ENCODE results near the gene ECHS1. TPM values are rescaled to one million over a fixed set of nuclear protein-coding genes. Genes with fewer than 3 reads are reported as not detected.

Gene ECHS1
- total and polyA plus RNA-seq, 9 of the 15 experiments (the other 6 are each of a cell fraction or from before 2014, with no cell fraction given) = 16.6 to 100 (median 68.1) TPM

GRCh38 chr10:133411523-133412380 lies 38.6 kb upstream of the ECHS1 start:
- in situ Hi-C loops (cut with MboI) = no loop called here
- H3K9me3 ChIP-seq (replicated peaks; ENCODE audit: control insufficient read depth, insufficient read depth, low read depth, low read length) = peaks cover 7% of the 10 kb centered on the region; the same call in 1 of the 2 replicates
- no peaks in the 10 kb centered on the region for H4K20me1 ChIP-seq (replicated peaks; ENCODE audit: control insufficient read depth, insufficient read depth, low read length)
- H3K4me2 ChIP-seq (ENCODE audit: insufficient read depth, low read length) = no peak overlapping the region
- no peak for TF ChIP-seq CXXC5 (CRISPR knock-in tag; IDR thresholded peaks at IDR 0.05)
- no peak for TF ChIP-seq SIRT6 (IDR thresholded peaks at IDR 0.05; ENCODE audit: low read depth, low read length)
- TF ChIP-seq ZFP1 (CRISPR knock-in tag; IDR thresholded peaks at IDR 0.05) = no peak
- 0 out of 3 replicates have a peak, but pooled peaks of 1 of the 2 experiments have one; percentile 31 for TF ChIP-seq CBX3 (IDR thresholded peaks at IDR 0.05; ENCODE audit: borderline replicate concordance in 1 of 2, low read length in 2 of 2)
- TF ChIP-seq ZNF280A (IDR thresholded peaks at IDR 0.05; ENCODE audit: low read depth, partially characterized antibody) = peak; percentile 66
- TF ChIP-seq CBFA2T2 (conservative IDR thresholded peaks at IDR 0.05) = no peak
- no peak for TF ChIP-seq RNF219 (CRISPR knock-in tag; IDR thresholded peaks at IDR 0.05)
- TF ChIP-seq TRIM28 (IDR thresholded peaks at IDR 0.05) = peak; percentile 72; the same call in 1 of the 2 replicates
- ChIA-PET CTCF (ENCODE audit: low intra/inter-chr PET ratio) (no interaction called here), POLR2A (interaction anchor here (0.7 kb wide), 1 partner anchor 30 kb away, joined by 3 read pairs; no protein-coding TSS in a partner anchor)
- no TSS peak for BruUV-seq (replicated peaks)
- H3K4me1 ChIP-seq (replicated peaks in 1 of 2; ENCODE audit: control insufficient read depth in 2 of 2, insufficient read depth in 2 of 2, low read length in 2 of 2) = no peaks in the 10 kb centered on the region
- no peak overlapping the region for H3K27ac ChIP-seq (ENCODE audit: extremely low read depth, low read depth, low read length)
- 95% methylated on average over 7 of the region's 7 CpGs for WGBS (ENCODE audit: insufficient coverage, low coverage, missing lambda C conversion rate)
- H3K9ac ChIP-seq (ENCODE audit: insufficient read depth in 1 of 2, low read depth in 2 of 2, low read length in 2 of 2) = no peak overlapping the region
- no peak overlapping the region for H2AFZ ChIP-seq (ENCODE audit: low read depth, low read length)
- H3K36me3 ChIP-seq (ENCODE audit: control insufficient read depth, insufficient read depth, low read length) = peaks cover 45% of the 10 kb centered on the region; the same call in 1 of the 3 replicates
- no peaks in the 10 kb centered on the region for H3K9me1 ChIP-seq (ENCODE audit: control insufficient read depth, insufficient read depth, low read length)
- ATAC-seq = no peak
- no peak for FAIRE-seq
- H3K4me3 ChIP-seq = no peak overlapping the region
- peaks cover 18% of the 10 kb centered on the region for H3K79me2 ChIP-seq (ENCODE audit: control insufficient read depth, insufficient read depth, low read length)
- no peak for DNase-seq (ENCODE audit: extremely low read depth in 1 of 4, low spot score in 3 of 4)
- no peaks in the 10 kb centered on the region for H3K27me3 ChIP-seq (ENCODE audit: control insufficient read depth in 2 of 2, insufficient read depth in 2 of 2, low read length in 2 of 2)
- intact Hi-C loops (cut with micrococcal nuclease) = no loop called here
